CD4-positive, alpha-beta T cell (primary cell): Measurements from ENCODE around the gene TBC1D24. TPM values are rescaled to one million over a fixed set of nuclear protein-coding genes. Genes with fewer than 3 reads are reported as not detected.

Experiments used
- ATAC-seq: fragments of 200-7000 bp; cut with Tn5 transposase; one replicate; pipeline ENCODE4 v1.10.0; 2022; ENCODE audit warnings: mild to moderate bottlenecking; ENCODE audit not compliant: poor library complexity
- CTCF ChIA-PET: fragments of 350-600 bp; sonication (Branson Sonifier 250); formaldehyde crosslinking; loops from one replicate; lab custom pipeline; 2021; ENCODE audit warnings: antibody characterized with exemption, inconsistent platforms; lab: Charles Lee
- POLR2A ChIA-PET: fragments of 350-600 bp; sonication (Branson Sonifier 250); formaldehyde crosslinking; loops from one replicate; lab custom pipeline; 2021; ENCODE audit warnings: antibody characterized with exemption, inconsistent platforms; lab: Charles Lee
- DNase-seq, 14 experiments: peaks; one replicate each; pipeline ENCODE4 v3.0.0-alpha.2; 2013 to 2020; ENCODE audit warnings: mixed read lengths in 2 of 14
- H3K27ac ChIP-seq, 2 donors: one replicate each; pipeline versions ENCODE4 v1.5.1 to v1.7.0; 2013; ENCODE audit warnings: low read length in 2 of 2, low read depth in 1 of 2, mild to moderate bottlenecking in 1 of 2
- H3K27me3 ChIP-seq, 2 experiments: 1 replicate in 1 of 2; 2 replicates in 1 of 2; pipeline versions ENCODE4 v1.6.1 to v1.7.0; 2013; ENCODE audit warnings: low read length in 2 of 2, control low read depth in 1 of 2, mild to moderate bottlenecking in 1 of 2, moderate library complexity in 1 of 2; ENCODE audit not compliant: insufficient read depth in 2 of 2, control insufficient read depth in 1 of 2
- H3K36me3 ChIP-seq: one replicate; pipeline ENCODE4 v1.6.1; 2013; ENCODE audit warnings: low read length, control low read depth; ENCODE audit not compliant: insufficient read depth
- H3K4me1 ChIP-seq: one replicate; pipeline ENCODE4 v1.6.1; 2013; ENCODE audit warnings: low read length, control low read depth; ENCODE audit not compliant: insufficient read depth
- H3K4me3 ChIP-seq: one replicate; pipeline ENCODE4 v1.5.1; 2013; ENCODE audit warnings: mild to moderate bottlenecking, low read length, moderate library complexity
- H3K9me3 ChIP-seq, 2 experiments: 1 replicate in 1 of 2; 2 replicates in 1 of 2; pipeline versions ENCODE4 v1.6.1 to v1.7.0; 2013; ENCODE audit warnings: low read length in 2 of 2, mild to moderate bottlenecking in 2 of 2, control low read depth in 1 of 2, moderate library complexity in 1 of 2; ENCODE audit not compliant: control insufficient read depth in 1 of 2, insufficient read depth in 1 of 2
- H3K27ac Mint-ChIP-seq: one replicate; pipeline ENCODE4 v1.8.0; 2020; ENCODE audit warnings: mixed read lengths
- H3K27me3 Mint-ChIP-seq: one replicate; pipeline ENCODE4 v1.8.0; 2021; ENCODE audit warnings: mixed read lengths
- H3K36me3 Mint-ChIP-seq: one replicate; pipeline ENCODE4 v1.8.0; 2021; ENCODE audit warnings: low read depth, mixed read lengths
- H3K4me1 Mint-ChIP-seq: one replicate; pipeline ENCODE4 v1.8.0; 2021; ENCODE audit warnings: low read depth, mixed read lengths
- H3K4me3 Mint-ChIP-seq: one replicate; pipeline ENCODE4 v1.8.0; 2020; ENCODE audit warnings: mild to moderate bottlenecking, mixed read lengths
- H3K9me3 Mint-ChIP-seq: one replicate; pipeline ENCODE4 v1.8.0; 2020; ENCODE audit warnings: mixed read lengths
- intact Hi-C, 2 experiments: fragments of 100-400 bp; cut with DNase I in 1 of 2; cut with micrococcal nuclease in 1 of 2; formaldehyde crosslinking; loops; one replicate each; pipeline versions ENCODE4 v1.15.1 to v1.9.0; 2023 to 2025; cut with DNase I, micrococcal nuclease
- total RNA-seq, 174 experiments: library from RNA in 2 of 174; stranded (reverse) in 2 of 174; gene quantifications; one replicate each; pipeline ENCODE4 v1.2.3 and lab custom pipeline; 2021 to 2026
- TF ChIP-seq, protein P1 (sequence below): fragments of 200-600 bp; IDR thresholded peaks from one replicate; pipeline ENCODE4 v1.8.0; 2022; ENCODE audit warnings: antibody characterized with exemption, mild to moderate bottlenecking

The TBC1D24 gene
- total RNA-seq, 2 experiments from 2014 or later: 1.2 to 2.1 TPM

GRCh38 chr16:2500918-2501750 is 26.2 kb downstream of the TBC1D24 start:
- ChIA-PET POLR2A (interaction anchor here (0.6 to 1.4 kb wide), 5 partner anchors 12 to 232 kb away, joined by 3 to 4 read pairs (median 3); partner anchors contain the start of genes ATP6V0C and CCNF), CTCF (interaction anchor here (0.6 to 2.5 kb wide), 12 partner anchors 10 to 536 kb away, joined by 3 to 17 read pairs (median 4); partner anchors contain the start of genes ABCA3 and TBC1D24)
- Mint-ChIP-seq H3K4me3 (no peak overlapping the region), H3K36me3 (peaks cover 4% of the 10 kb centered on the region), H3K27me3 (no peaks in the 10 kb centered on the region), H3K9me3 (no peaks in the 10 kb centered on the region), H3K4me1 (peaks cover 4% of the 10 kb centered on the region), H3K27ac (no peak overlapping the region)
- Histone ChIP-seq H3K9me3 (no peaks in the 10 kb centered on the region), H3K4me3 (no peak overlapping the region), H3K27me3 (no peaks in the 10 kb centered on the region), H3K4me1 (peaks cover 7% of the 10 kb centered on the region), H3K36me3 (peaks cover 5% of the 10 kb centered on the region), H3K27ac (no peak overlapping the region)
- TF ChIP-seq, protein P1, sequence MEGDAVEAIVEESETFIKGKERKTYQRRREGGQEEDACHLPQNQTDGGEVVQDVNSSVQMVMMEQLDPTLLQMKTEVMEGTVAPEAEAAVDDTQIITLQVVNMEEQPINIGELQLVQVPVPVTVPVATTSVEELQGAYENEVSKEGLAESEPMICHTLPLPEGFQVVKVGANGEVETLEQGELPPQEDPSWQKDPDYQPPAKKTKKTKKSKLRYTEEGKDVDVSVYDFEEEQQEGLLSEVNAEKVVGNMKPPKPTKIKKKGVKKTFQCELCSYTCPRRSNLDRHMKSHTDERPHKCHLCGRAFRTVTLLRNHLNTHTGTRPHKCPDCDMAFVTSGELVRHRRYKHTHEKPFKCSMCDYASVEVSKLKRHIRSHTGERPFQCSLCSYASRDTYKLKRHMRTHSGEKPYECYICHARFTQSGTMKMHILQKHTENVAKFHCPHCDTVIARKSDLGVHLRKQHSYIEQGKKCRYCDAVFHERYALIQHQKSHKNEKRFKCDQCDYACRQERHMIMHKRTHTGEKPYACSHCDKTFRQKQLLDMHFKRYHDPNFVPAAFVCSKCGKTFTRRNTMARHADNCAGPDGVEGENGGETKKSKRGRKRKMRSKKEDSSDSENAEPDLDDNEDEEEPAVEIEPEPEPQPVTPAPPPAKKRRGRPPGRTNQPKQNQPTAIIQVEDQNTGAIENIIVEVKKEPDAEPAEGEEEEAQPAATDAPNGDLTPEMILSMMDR: peak; percentile 97
- DNase-seq: peak; percentile 67 to 89 (median 76)
- ATAC-seq: peak; percentile 99
- intact Hi-C loops: loop anchor here (1.0 to 2.0 kb wide), 3 partner anchors 160 to 306 kb away; partner anchors contain the start of gene ABCA3 (in 2 of the 2)

DNA sequence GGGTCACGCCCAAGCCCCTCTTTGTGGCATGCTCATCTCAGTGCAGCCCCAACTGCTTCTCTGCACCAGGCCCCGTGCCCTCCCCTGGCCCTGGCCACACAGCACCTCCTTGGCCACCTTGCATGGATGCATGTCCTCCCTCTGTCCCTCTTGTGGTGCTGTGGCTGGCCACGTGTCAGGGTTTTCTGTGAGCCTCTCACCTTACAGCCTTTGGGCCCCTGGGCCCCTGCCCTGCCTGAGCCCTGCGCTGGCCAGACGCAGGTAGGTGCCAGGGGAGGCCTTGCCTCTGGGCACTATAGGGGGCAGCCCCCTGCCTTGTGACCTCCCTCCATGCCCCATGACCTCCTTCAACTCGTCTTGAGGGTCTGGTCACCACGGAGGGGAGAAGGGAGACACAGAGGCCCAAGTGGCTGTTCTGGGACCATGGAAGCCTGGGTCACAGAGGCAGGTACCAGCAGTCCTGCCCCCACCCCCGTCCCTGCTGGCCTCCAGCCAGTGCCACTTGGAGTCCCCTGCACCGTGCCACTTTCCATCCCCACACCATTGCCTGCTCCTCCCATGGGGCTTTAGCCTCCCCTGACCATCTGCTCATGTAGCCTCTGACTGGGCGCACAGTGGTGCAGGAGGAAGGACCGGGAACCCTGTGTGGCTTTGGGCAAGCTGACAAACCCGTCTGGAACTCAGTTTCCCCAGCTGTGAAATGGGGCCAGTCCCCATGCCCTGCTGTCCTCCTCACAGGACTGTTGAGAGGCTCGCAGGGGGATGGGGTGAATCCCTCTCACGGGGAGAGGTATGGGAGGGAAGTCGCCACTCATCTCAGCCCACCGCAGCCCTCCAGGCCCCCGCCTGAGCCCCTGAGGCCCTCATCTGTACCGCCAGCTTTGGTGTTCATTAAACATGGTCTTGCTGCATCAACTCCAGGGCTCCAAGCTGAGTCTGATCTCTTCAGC is 27.3 kb downstream of the TBC1D24 start:
- DNase-seq (no peak), ATAC-seq (no peak)
- Mint-ChIP-seq H3K4me3 (no peak overlapping the region), H3K36me3 (peaks cover 4% of the 10 kb centered on the region), H3K9me3 (no peaks in the 10 kb centered on the region), H3K27ac (no peak overlapping the region), H3K27me3 (no peaks in the 10 kb centered on the region), H3K4me1 (peaks cover 4% of the 10 kb centered on the region)
- H3K4me3 ChIP-seq: no peak overlapping the region
- TF ChIP-seq, protein P1: no peak
- H3K36me3 ChIP-seq: peaks cover 2% of the 10 kb centered on the region
- CTCF ChIA-PET: interaction anchor here (0.8 to 2.5 kb wide), 6 partner anchors 9 to 308 kb away, joined by 3 to 17 read pairs (median 4); partner anchors contain the start of gene ABCA3
- H3K9me3 ChIP-seq: no peaks in the 10 kb centered on the region
- no peaks in the 10 kb centered on the region for H3K27me3 ChIP-seq
- no peak overlapping the region for H3K27ac ChIP-seq
- POLR2A ChIA-PET: interaction anchor here (0.8 to 1.3 kb wide), 2 partner anchors 11 to 73 kb away, joined by 3 to 4 read pairs; partner anchors contain the start of gene CCNF
- intact Hi-C loops: loop anchor here (1.0 to 2.0 kb wide), 4 partner anchors 21 to 307 kb away; partner anchors contain the start of gene ABCA3 (in 2 of the 2)
- H3K4me1 ChIP-seq: peaks cover 7% of the 10 kb centered on the region

DNA sequence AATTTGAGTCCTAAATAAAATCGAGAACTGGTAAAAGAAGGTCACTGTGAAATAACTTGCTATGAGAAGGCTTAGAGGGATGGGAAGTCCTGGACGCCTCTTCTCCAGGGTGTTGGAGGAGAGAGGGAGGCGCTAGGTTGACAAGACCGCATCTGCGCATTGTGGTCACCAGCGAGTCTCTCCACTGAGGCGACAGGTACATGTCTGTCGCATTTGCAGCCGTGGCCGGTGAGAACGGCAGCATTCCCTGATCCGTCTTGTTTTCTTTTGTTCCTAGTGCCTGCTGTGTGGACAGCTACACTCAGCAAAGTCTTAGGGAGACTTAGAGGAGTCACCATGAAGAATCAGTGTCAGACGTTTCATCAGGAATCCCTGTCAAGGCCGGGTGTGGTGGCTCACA is 30.8 kb downstream of the TBC1D24 start:
- H3K4me3 ChIP-seq: no peak overlapping the region
- no peaks in the 10 kb centered on the region for H3K27me3 ChIP-seq
- ATAC-seq (no peak), DNase-seq (peak in 1 of 14 experiments; percentile 12)
- H3K9me3 ChIP-seq: no peaks in the 10 kb centered on the region
- peaks cover 11% of the 10 kb centered on the region for H3K4me1 ChIP-seq
- Mint-ChIP-seq H3K4me3 (no peak overlapping the region), H3K27me3 (no peaks in the 10 kb centered on the region), H3K4me1 (peaks cover 4% of the 10 kb centered on the region), H3K27ac (no peak overlapping the region), H3K36me3 (no peaks in the 10 kb centered on the region), H3K9me3 (no peaks in the 10 kb centered on the region)
- no peaks in the 10 kb centered on the region for H3K36me3 ChIP-seq
- POLR2A ChIA-PET: no interaction called here
- no peak overlapping the region for H3K27ac ChIP-seq
- CTCF ChIA-PET: no interaction called here
- intact Hi-C loops: no loop called here
- TF ChIP-seq, protein P1: no peak
